NCI-H1048 (cell line): ENCODE results near the gene TJAP1.
A peak's percentile ranks its signal among the peaks of the same experiment; 100 is the strongest.

Source experiments
- DNase-seq: peaks from one replicate; lab custom pipeline; 2025; lab: John Stamatoyannopoulos, UW

Gene TJAP1

DNA sequence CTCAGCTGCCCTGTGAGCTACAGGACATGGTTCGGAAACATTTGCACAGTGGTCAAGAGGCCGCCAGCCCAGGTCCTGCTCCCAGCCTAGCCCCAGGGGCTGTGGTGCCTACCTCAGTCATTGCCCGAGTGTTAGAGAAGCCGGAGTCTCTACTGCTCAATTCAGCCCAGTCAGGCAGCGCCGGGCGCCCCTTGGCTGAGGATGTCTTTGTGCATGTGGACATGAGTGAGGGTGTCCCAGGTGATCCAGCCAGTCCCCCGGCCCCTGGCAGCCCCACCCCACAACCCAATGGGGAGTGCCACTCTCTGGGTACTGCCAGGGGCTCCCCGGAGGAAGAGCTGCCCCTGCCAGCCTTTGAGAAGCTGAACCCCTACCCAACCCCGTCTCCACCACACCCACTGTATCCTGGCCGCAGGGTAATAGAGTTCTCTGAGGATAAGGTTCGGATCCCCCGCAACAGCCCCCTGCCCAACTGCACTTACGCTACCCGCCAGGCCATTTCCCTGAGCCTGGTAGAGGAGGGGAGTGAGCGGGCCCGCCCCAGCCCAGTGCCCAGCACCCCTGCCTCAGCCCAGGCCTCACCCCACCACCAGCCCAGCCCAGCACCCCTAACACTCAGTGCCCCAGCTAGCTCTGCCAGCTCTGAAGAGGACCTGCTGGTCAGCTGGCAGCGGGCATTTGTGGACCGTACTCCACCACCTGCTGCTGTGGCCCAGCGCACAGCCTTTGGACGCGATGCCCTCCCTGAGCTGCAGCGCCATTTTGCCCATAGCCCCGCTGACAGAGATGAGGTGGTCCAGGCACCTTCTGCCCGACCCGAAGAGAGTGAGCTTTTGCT, 27.6 kb downstream of the TJAP1 start:
- DNase-seq = no peak

- DNase-seq = no peak
Observed at GRCh38 chr6:43505718-43506117, 28.3 kb downstream of the TJAP1 start.

DNA sequence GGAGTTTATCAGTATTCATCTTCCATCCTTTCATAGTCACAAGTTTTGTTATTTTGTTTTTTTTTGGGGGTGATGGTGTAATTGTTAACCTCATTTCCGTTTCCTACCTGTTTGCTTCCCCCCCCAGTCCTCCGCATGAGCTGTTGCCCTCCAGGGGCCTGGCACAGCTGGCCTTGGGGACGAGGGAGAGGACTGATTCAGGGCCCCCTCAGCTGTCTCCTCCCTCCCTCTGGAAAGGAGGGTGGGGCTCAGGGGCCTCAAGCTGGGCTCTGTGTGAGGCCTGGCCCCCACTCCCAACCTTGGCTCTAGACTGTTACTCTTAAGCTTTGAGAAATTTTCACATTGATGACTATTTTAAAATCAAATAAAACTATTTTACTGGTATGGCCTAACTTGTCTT, 28.8 kb downstream of the TJAP1 start:
- DNase-seq = no peak

- peak; percentile 38 for DNase-seq
Observed at GRCh38 chr6:43506667-43507471, 29.5 kb downstream of the TJAP1 start.

- no peak for DNase-seq
Observed at GRCh38 chr6:43508481-43509141, 31.2 kb downstream of the TJAP1 start.

GRCh38 chr6:43509142-43509983, 32.0 kb downstream of the TJAP1 start:
- DNase-seq = no peak

DNA sequence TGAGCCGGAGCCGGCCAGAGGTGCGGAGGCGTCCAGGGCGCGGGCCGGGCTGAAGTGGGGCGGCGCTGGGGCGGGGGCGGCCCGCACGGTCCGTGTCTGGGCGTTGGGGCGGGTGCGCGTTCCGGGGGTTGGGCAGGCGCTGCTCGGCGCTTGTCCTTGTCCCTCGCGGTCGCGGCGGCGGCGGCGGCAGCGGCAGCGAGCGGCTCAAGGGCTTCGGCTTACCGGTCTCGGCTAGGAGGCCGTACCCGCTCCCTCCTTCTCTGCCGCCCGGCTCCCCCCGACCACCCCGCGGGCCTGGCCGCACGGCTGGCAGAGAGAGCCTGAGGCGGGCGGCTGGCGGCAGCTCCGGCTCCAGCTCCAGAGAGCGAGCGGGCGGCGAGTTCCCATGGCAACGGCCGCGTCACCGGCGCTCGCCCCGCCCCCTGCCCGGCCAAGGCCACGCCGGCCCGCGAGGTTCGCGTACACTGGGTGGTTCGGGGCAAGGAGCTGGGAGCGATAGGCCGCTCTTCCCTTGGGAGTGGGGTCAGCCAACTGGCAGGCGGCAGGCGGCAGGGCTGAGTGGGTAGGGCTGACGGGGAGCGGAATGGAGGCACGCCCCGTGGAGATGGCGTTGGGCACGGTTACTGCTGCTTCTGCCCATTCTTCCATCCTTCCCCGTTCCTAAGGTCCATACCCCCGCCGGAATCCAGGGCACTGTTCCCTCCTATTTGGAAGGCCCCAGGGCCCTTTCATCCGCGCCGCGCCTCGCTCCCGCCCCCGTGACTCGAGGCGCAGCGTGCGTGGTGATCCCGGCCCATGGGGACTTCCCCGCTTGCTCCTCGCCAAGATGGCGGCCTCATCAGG, 32.8 kb downstream of the TJAP1 start, which contains the start of gene LRRC73:
Gene LRRC73 (minus strand): TSS at position 363 of the 843 bp plus-strand sequence. CDS start 561 bp downstream, outside the sequence.
- no peak for DNase-seq

DNA sequence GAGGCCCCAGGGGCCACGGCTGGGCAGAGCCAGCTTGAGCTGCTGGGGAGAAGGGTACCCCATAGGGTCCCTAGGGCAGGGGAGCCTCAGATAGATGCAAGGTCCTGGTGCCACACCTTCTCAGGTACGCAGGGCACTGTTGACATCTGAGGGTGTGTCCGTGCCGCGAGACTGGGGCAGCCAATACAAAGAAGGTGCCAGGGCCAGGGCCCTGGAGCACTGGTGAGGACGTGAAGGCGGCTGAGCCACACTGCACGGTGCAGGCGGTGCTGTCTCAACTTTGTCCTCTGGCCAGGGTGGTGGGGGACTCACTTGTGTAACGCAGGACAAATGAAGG, 33.4 kb downstream of the TJAP1 start:
- no peak for DNase-seq

GRCh38 chr6:43511824-43512415, 34.5 kb downstream of the TJAP1 start:
- DNase-seq = no peak

- DNase-seq = no peak
Observed at GRCh38 chr6:43515808-43516207, 38.4 kb downstream of the TJAP1 start.

- no peak for DNase-seq
Observed at GRCh38 chr6:43516367-43516696, 39.0 kb downstream of the TJAP1 start.

DNA sequence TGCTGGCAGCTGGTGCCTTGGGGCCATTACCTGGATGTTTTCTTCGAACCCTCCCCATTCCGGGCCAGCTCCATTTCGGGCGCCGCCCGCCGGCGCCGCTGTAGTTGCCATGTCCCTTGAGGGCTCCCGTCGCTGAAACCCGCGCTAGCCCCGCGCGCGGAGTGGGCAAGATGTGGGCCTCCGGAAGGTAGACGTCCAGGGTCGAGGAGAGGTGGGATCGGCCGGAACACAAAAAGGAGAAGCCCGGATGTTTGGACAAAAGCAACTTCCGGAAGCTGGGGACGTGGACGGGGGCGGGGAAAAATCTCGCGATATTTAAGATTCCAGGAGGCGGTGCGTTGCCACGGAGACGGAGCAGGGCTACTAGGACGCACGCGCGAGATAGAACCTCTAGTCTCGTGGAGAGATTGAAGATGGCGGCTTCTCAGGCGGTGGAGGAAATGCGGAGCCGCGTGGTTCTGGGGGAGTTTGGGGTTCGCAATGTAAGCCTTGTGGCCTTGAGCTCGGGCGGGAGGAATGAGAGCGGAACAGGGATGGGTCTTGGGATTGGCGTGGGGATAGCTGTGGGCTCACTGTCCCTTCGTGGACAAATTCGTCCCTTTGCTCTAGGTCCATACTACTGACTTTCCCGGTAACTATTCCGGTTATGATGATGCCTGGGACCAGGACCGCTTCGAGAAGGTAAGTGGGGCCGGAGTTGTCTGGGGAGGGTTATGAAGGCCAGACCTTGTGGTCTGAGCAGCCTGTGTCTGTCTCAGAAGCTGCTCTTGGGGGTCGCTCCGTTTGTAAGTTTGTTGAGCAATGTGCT, 39.5 kb downstream of the TJAP1 start, which contains the start of the genes POLR1C and YIPF3:
Gene POLR1C (plus strand): TSS at position 393 of the 808 bp plus-strand sequence. CDS start 21 bp downstream, at position 414.
Gene YIPF3 (minus strand): TSS at position 230 of the 808 bp plus-strand sequence. CDS start 119 bp downstream, at position 111.
- DNase-seq = peak; percentile 96

- DNase-seq = no peak
Observed at GRCh38 chr6:43517505-43518357, 40.4 kb downstream of the TJAP1 start.

DNA sequence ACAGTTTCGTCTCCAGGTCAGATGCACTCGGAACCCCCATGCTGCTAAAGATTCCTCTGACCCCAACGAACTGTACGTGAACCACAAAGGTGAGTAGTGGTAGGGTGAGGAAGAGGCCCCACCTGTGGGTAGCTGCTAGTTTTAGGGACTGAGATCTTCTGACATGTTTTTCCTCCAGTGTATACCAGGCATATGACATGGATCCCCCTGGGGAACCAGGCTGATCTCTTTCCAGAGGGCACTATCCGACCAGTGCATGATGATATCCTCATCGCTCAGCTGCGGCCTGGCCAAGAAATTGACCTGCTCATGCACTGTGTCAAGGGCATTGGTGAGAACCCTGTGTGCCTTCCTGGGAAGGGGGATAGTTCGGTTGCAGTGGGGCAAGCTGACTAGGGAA, 42.7 kb downstream of the TJAP1 start:
- DNase-seq = no peak

DNA sequence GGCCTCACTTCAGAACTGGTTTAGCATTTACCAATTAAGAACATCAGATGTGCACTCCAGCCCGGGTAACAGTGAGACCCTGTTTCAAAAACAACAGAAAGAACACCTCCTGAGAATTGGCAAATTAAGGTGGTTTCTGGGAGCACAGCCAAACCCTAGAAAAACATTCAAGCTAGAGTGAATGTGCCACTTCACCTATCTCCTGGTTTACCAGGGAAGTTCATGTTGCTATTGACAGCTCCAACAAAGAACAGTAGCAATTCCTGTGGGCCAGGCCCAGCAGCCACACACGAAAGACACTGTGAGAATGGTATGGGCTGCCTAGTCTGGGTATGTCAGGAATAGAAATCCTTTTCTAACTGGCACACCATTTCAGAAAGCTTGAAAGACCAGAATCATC, 44.5 kb downstream of the TJAP1 start:
- no peak for DNase-seq

DNA sequence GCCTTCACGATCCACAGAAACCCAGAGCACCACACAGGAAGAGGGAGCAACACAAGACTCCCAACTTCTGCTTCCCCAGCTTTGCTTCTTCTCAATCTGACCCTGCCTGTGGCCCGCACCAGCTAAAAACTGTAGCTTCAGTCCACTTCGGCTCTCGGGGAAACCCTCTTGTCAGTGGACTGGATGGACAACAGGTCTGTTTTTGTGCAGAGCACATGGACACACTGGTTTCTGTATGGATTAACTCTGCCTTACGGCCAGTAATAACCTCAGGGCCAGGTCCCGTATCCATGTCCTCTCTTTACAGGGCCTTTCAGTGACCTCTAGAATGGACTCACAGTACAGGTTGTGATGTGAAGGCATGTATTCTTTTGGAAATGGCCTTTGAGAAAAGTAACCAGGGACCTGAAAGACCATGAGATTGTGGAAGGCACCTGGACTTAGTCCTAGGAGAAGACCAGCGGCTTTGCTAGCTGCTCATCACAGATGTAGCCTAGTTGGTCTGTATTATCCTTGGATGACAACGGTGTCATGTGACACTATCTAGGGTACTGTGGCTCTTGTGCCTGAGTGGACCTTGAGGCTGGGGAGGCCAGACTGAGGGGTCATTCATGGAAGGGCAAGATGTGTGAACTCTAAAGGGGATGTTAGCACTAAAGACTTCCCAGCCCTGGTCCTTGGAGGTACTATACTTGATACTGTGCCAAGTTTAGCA, 45.3 kb downstream of the TJAP1 start:
- DNase-seq = no peak

DNA sequence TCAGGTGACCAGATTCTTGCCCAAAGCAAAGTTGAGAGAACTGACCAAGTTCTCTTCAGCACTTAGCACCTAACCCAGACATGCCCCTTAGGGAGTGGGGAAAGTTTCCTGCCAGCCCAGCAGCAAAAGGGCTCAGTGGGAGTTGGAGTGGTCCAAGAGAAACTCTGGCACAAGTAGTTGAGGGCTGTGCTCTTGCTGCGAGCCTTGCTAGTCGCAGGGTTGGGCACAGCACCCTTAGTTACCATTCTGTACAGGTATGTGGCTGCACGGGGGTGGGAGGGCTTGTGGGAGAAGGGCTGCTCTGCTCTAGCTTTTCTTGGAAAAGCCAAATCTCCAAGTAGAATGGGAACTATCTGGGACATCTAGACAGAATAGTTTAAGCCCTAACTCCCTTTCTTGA, 45.9 kb downstream of the TJAP1 start:
- DNase-seq = no peak

GRCh38 chr6:43524483-43524961, 47.2 kb downstream of the TJAP1 start:
- DNase-seq = no peak
